GM12878 (cell line): ENCODE data around the gene RSF1.

ENCODE experiments used
- RAD21 ChIP-seq: IDR thresholded peaks from 2 replicates; pipeline ENCODE4 v1.6.1; 2011; ENCODE audit warnings: mild to moderate bottlenecking, low read depth, low read length, moderate library complexity; ENCODE audit not compliant: insufficient read depth
- RBBP5 ChIP-seq: fragments of 200-600 bp; sonication (generic); conservative IDR thresholded peaks from 2 replicates; pipeline ENCODE4 v1.6.1; 2016
- WRNIP1 ChIP-seq: IDR thresholded peaks from 2 replicates; pipeline ENCODE4 v1.6.1; 2011; ENCODE audit warnings: low read depth, low read length, improper control_type of control experiment, borderline replicate concordance
- TF ChIP-seq, protein P1 (sequence below), 3 experiments: IDR thresholded peaks in 2 of 3; conservative IDR thresholded peaks in 1 of 3; 2 replicates each; pipeline ENCODE4 v1.5.1; 2011; ENCODE audit warnings: low read depth in 3 of 3, low read length in 3 of 3, mild to moderate bottlenecking in 3 of 3, control low read depth in 2 of 3, moderate library complexity in 2 of 3, inconsistent platforms in 1 of 3, mixed read lengths in 1 of 3; ENCODE audit not compliant: control insufficient read depth in 2 of 3, insufficient read depth in 1 of 3; ENCODE audit errors: extremely low read depth in 1 of 3
- TF ChIP-seq, protein P2 (sequence below): IDR thresholded peaks from 2 replicates; pipeline ENCODE4 v1.6.1; 2011; ENCODE audit warnings: low read depth, low read length, improper control_type of control experiment, borderline replicate concordance

GRCh38 chr11:77690649-77691048 is 129.9 kb downstream of the RSF1 start:
- TF ChIP-seq, protein P1, sequence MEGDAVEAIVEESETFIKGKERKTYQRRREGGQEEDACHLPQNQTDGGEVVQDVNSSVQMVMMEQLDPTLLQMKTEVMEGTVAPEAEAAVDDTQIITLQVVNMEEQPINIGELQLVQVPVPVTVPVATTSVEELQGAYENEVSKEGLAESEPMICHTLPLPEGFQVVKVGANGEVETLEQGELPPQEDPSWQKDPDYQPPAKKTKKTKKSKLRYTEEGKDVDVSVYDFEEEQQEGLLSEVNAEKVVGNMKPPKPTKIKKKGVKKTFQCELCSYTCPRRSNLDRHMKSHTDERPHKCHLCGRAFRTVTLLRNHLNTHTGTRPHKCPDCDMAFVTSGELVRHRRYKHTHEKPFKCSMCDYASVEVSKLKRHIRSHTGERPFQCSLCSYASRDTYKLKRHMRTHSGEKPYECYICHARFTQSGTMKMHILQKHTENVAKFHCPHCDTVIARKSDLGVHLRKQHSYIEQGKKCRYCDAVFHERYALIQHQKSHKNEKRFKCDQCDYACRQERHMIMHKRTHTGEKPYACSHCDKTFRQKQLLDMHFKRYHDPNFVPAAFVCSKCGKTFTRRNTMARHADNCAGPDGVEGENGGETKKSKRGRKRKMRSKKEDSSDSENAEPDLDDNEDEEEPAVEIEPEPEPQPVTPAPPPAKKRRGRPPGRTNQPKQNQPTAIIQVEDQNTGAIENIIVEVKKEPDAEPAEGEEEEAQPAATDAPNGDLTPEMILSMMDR (IDR thresholded peaks at IDR 0.05 in 2 of 3, conservative IDR thresholded peaks at IDR 0.05 in 1 of 3; ENCODE audit: control insufficient read depth in 2 of 3, extremely low read depth in 1 of 3, insufficient read depth in 1 of 3, low read depth in 3 of 3, low read length in 3 of 3), result no peak
- TF ChIP-seq RAD21 (no peak), RBBP5 (no peak), WRNIP1 (no peak)
- TF ChIP-seq, protein P2, sequence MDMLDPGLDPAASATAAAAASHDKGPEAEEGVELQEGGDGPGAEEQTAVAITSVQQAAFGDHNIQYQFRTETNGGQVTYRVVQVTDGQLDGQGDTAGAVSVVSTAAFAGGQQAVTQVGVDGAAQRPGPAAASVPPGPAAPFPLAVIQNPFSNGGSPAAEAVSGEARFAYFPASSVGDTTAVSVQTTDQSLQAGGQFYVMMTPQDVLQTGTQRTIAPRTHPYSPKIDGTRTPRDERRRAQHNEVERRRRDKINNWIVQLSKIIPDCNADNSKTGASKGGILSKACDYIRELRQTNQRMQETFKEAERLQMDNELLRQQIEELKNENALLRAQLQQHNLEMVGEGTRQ, result no peak
